GM13977 (cell line): Measurements from ENCODE around the gene OGDHL.
"Not testable (repeated sequence)": the region's sequence is repeated elsewhere in the genome, so short reads cannot be mapped to it uniquely, and the experiment has no call there.

Experiments
- DNase-seq: peaks from one replicate; pipeline ENCODE4 v3.0.0; 2012; ENCODE audit warnings: low spot score
- in situ Hi-C: fragments of 300-500 bp; cut with MboI; formaldehyde crosslinking; loops from one replicate; pipeline ENCODE4 v1.12.0; 2022; ENCODE audit warnings: low sequenced_read_pairs, low pct_unique_long_range_greater_than_20kb, mixed read lengths, inconsistent platforms; ENCODE audit not compliant: unreplicated experiment
- TF ChIP-seq, protein P1 (sequence below): IDR thresholded peaks from 2 replicates; pipeline ENCODE4 v1.5.1; 2012; ENCODE audit warnings: mild to moderate bottlenecking, control low read depth; ENCODE audit not compliant: insufficient read depth; ENCODE audit errors: extremely low read depth, missing control alignments

Gene OGDHL

DNA sequence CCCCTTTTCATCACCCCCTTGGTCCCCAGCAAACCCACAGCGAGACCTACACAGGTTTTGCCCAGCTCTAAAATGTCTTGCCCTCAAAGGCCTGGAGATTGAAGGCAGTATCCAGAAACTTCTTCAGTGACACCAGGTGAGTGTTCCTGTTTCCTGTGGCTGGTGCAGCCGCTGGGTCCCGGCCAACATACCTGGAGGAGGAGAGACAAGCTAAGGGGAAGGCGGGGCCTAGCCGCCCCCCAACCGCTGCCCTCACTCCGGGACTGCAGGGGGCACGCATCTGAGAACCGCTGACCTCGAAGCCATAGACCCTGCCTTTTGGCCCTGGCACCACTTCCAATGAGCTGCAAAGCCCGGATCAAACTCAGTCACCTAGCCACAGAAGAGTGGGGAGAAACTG lies 27.0 kb downstream of the OGDHL start:
- DNase-seq = no peak
- in situ Hi-C loops = no loop called here
- TF ChIP-seq, protein P1, sequence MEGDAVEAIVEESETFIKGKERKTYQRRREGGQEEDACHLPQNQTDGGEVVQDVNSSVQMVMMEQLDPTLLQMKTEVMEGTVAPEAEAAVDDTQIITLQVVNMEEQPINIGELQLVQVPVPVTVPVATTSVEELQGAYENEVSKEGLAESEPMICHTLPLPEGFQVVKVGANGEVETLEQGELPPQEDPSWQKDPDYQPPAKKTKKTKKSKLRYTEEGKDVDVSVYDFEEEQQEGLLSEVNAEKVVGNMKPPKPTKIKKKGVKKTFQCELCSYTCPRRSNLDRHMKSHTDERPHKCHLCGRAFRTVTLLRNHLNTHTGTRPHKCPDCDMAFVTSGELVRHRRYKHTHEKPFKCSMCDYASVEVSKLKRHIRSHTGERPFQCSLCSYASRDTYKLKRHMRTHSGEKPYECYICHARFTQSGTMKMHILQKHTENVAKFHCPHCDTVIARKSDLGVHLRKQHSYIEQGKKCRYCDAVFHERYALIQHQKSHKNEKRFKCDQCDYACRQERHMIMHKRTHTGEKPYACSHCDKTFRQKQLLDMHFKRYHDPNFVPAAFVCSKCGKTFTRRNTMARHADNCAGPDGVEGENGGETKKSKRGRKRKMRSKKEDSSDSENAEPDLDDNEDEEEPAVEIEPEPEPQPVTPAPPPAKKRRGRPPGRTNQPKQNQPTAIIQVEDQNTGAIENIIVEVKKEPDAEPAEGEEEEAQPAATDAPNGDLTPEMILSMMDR = no peak

DNA sequence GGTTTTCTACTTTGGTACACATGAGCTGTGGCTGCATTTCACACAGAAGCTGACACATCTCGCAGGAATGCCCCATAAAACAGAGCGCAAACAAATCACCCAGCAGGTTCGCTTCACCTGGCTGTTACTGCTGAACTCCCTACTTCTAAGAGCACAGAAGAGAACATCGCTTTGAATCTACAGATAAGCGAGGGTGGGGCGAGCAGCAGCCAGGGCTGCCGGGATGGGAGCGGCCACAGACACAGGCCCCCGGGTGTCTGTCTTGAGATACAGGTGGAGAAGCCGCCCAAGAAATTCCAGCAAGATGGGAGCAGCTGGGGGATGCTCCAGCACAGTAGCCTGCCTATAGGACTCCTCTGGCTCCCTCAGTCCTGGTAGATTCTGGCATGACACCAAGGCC lies 27.4 kb downstream of the OGDHL start:
- in situ Hi-C loops = no loop called here
- DNase-seq = no peak
- TF ChIP-seq, protein P1 = no peak

DNA sequence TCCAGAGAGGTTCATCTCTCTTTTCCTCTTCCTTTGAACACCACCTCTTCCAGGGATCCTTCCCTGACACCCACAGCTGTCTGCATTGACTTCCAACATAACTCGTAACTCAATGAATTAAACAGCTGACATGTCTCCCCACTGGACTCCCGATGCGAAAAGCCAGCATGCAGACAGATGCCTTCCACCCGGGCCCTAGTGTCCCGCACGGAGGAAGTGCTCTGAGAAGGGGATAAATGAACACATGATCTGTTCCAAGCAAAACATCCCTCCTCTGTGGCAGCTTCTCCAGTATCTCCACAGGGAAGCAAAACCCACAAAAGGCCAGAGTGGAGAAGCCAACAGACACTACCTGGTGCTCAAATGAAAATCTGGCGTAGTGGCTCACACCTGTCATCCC lies 28.3 kb downstream of the OGDHL start:
- in situ Hi-C loops = no loop called here
- DNase-seq = no peak
- TF ChIP-seq, protein P1 = no peak

DNA sequence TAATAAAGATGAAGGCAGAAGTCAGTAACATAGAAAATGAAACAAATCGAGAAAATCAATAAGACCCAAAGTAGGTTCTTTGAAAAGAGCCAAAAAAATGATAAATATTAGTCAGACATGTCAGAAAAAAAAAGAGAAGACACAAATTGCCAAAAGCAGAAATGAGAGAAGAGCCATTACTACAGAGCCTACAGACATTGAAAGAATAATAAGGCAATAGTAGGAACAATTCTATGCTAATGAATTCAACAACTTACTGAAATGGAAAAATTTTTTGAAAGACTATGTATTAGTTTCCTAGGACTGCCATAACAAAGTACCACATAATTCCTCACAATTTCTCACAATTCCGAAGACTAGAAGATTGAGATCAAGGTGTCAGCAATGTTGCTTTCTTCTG lies 35.5 kb downstream of the OGDHL start:
- TF ChIP-seq, protein P1 = no peak
- in situ Hi-C loops = no loop called here
- no peak for DNase-seq

DNA sequence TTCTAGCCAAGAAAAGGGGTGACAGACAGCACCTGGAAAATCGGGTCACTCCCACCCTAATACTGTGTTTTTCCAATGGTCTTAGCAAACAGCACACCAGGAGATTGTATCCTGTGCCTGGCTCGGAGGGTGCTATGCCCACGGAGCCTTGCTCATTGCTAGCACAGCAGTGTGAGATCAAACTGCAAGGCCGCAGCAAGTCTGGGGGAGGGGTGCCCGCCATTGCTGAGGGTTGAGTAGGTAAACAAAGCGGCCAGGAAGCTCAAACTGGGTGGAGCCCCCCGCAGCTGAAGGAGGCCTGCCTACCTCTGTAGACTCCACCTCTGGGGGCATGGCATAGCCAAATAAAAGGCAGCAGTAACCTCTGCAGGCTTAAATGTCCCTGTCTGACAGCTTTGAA lies 47.0 kb downstream of the OGDHL start:
- DNase-seq, in situ Hi-C loops: not testable (repeated sequence)

DNA sequence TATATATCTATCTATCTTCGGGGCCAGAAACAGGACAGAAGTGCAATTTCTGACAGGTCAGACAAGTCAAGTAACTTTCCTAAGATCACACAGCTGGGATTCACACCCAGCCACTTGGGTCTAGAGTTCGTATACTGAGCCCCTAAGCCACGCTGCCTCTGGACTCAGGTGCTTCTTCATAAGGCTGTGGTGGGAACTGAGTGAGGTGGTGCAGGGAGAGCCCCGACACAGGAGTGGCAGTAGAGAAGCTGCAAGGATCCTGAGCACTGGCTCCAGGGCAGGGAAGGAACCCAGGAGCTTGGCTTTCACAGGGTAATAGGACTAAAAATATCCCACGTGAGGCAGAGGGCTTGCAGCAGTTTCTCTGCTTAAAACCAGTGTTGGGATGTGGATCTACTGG lies 48.9 kb downstream of the OGDHL start:
- in situ Hi-C loops = no loop called here
- TF ChIP-seq, protein P1 = no peak
- no peak for DNase-seq

DNA sequence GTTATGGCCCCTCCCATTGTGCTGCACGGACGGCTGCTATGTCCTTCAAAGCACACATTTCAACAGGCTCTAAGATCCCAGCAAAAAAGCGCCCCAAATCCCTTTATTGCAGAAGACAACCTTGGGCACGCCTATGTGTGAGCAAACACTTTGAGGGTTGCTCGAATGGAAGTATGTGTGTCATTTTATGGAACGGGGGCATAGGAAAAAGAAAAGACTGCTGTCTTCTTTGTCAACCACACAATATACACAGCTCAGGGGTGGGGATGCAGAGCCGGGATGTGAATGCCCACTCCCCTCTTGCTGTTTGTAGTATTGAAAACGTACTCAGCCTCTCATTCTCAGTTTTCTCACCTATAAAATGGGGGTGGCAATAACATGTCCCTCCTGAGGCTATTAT lies 50.6 kb downstream of the OGDHL start:
- DNase-seq = no peak
- TF ChIP-seq, protein P1 = no peak
- in situ Hi-C loops = no loop called here
